ENCODE measurements around the gene ENPP3. TPM values are rescaled to one million over a fixed set of nuclear protein-coding genes. Genes with fewer than 3 reads are reported as not detected.

Gene ENPP3
- total and polyA plus RNA-seq, 2 experiments from 2014 or later = not detected

DNA sequence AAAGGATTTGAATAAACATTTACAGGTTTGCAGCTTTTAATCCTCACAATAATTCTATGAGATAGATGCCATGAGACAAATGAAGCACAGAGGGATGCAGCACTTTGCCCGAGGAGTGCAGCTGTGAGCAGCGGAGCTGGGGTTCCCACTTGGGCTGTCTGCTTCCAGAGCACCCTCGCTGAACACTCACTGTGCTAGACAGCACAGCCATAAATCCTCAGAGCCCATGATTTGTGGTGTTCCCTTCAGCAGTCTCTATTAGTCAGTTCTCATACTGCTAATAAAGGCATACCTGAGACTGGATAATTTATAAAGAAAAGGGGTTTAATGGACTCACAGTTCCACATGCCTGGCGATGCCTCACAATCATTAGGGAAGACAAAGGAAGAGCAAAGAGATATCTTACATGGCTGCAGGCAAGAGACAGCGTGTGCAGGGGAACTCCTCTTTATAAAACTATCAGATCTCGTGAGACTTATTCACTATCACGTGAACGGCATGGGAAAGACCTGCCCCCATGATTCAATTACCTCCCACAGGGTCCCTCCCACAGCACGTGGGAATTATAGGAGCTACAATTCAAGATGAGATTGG, 99.0 kb downstream of the ENPP3 start (continued):
- TF ChIP-seq, protein P1, sequence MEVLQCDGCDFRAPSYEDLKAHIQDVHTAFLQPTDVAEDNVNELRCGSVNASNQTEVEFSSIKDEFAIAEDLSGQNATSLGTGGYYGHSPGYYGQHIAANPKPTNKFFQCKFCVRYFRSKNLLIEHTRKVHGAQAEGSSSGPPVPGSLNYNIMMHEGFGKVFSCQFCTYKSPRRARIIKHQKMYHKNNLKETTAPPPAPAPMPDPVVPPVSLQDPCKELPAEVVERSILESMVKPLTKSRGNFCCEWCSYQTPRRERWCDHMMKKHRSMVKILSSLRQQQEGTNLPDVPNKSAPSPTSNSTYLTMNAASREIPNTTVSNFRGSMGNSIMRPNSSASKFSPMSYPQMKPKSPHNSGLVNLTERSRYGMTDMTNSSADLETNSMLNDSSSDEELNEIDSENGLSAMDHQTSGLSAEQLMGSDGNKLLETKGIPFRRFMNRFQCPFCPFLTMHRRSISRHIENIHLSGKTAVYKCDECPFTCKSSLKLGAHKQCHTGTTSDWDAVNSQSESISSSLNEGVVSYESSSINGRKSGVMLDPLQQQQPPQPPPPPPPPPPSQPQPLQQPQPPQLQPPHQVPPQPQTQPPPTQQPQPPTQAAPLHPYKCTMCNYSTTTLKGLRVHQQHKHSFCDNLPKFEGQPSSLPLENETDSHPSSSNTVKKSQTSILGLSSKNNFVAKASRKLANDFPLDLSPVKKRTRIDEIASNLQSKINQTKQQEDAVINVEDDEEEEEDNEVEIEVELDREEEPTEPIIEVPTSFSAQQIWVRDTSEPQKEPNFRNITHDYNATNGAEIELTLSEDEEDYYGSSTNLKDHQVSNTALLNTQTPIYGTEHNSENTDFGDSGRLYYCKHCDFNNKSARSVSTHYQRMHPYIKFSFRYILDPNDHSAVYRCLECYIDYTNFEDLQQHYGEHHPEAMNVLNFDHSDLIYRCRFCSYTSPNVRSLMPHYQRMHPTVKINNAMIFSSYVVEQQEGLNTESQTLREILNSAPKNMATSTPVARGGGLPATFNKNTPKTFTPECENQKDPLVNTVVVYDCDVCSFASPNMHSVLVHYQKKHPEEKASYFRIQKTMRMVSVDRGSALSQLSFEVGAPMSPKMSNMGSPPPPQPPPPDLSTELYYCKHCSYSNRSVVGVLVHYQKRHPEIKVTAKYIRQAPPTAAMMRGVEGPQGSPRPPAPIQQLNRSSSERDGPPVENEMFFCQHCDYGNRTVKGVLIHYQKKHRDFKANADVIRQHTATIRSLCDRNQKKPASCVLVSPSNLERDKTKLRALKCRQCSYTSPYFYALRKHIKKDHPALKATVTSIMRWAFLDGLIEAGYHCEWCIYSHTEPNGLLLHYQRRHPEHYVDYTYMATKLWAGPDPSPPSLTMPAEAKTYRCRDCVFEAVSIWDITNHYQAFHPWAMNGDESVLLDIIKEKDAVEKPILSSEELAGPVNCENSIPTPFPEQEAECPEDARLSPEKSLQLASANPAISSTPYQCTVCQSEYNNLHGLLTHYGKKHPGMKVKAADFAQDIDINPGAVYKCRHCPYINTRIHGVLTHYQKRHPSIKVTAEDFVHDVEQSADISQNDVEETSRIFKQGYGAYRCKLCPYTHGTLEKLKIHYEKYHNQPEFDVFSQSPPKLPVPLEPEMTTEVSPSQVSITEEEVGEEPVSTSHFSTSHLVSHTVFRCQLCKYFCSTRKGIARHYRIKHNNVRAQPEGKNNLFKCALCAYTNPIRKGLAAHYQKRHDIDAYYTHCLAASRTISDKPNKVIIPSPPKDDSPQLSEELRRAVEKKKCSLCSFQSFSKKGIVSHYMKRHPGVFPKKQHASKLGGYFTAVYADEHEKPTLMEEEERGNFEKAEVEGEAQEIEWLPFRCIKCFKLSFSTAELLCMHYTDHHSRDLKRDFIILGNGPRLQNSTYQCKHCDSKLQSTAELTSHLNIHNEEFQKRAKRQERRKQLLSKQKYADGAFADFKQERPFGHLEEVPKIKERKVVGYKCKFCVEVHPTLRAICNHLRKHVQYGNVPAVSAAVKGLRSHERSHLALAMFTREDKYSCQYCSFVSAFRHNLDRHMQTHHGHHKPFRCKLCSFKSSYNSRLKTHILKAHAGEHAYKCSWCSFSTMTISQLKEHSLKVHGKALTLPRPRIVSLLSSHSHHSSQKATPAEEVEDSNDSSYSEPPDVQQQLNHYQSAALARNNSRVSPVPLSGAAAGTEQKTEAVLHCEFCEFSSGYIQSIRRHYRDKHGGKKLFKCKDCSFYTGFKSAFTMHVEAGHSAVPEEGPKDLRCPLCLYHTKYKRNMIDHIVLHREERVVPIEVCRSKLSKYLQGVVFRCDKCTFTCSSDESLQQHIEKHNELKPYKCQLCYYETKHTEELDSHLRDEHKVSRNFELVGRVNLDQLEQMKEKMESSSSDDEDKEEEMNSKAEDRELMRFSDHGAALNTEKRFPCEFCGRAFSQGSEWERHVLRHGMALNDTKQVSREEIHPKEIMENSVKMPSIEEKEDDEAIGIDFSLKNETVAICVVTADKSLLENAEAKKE (CRISPR knock-in tag; IDR thresholded peaks at IDR 0.05) = no peak
- no peak for TF ChIP-seq ZNF114 (CRISPR knock-in tag; IDR thresholded peaks at IDR 0.05)
- no peak for TF ChIP-seq EZH2phosphoT487 (IDR thresholded peaks at IDR 0.05; ENCODE audit: unreplicated experiment)
- TF ChIP-seq STAT1 (IDR thresholded peaks at IDR 0.05; ENCODE audit: unreplicated experiment) = no peak

GRCh38 chr6:131736811-131737210, 99.7 kb downstream of the ENPP3 start:
- ATAC-seq (no peak), DNase-seq (ENCODE audit: low spot score) (no peak)
- no peak overlapping the region for H2AFZ ChIP-seq
- Mint-ChIP-seq H3K27ac (no peak overlapping the region), H3K36me3 (ENCODE audit: low read depth) (no peaks in the 10 kb centered on the region), H3K4me1 (no peaks in the 10 kb centered on the region), H3K27me3 (ENCODE audit: insufficient read depth, low read depth, poor library complexity) (no peaks in the 10 kb centered on the region), H3K4me3 (no peak overlapping the region), H3K9me3 (no peaks in the 10 kb centered on the region)
- no peak overlapping the region for H3K4me3 ChIP-seq
- no peak for TF ChIP-seq POLR2AphosphoS5 (IDR thresholded peaks at IDR 0.05; ENCODE audit: low read depth)
- TF ChIP-seq ZNF114 (CRISPR knock-in tag; IDR thresholded peaks at IDR 0.05) = no peak
- no peak for TF ChIP-seq NANOG (IDR thresholded peaks at IDR 0.05; ENCODE audit: borderline replicate concordance)
- TF ChIP-seq REST (IDR thresholded peaks at IDR 0.05; ENCODE audit: unreplicated experiment) = no peak
- TF ChIP-seq, protein P2, sequence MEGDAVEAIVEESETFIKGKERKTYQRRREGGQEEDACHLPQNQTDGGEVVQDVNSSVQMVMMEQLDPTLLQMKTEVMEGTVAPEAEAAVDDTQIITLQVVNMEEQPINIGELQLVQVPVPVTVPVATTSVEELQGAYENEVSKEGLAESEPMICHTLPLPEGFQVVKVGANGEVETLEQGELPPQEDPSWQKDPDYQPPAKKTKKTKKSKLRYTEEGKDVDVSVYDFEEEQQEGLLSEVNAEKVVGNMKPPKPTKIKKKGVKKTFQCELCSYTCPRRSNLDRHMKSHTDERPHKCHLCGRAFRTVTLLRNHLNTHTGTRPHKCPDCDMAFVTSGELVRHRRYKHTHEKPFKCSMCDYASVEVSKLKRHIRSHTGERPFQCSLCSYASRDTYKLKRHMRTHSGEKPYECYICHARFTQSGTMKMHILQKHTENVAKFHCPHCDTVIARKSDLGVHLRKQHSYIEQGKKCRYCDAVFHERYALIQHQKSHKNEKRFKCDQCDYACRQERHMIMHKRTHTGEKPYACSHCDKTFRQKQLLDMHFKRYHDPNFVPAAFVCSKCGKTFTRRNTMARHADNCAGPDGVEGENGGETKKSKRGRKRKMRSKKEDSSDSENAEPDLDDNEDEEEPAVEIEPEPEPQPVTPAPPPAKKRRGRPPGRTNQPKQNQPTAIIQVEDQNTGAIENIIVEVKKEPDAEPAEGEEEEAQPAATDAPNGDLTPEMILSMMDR (conservative IDR thresholded peaks at IDR 0.05; ENCODE audit: low read depth in 2 of 2) = no peak
- no peak for TF ChIP-seq ZNF331 (CRISPR knock-in tag; IDR thresholded peaks at IDR 0.05; ENCODE audit: low read depth)
- no peak for TF ChIP-seq EZH2phosphoT487 (IDR thresholded peaks at IDR 0.05; ENCODE audit: unreplicated experiment)
- TF ChIP-seq JUNB (IDR thresholded peaks at IDR 0.05; ENCODE audit: unreplicated experiment) = no peak
- no peak for TF ChIP-seq CREB1 (CRISPR knock-in tag; IDR thresholded peaks at IDR 0.05; ENCODE audit: low read depth)
- no peak overlapping the region for H3K4me2 ChIP-seq
- no peaks in the 10 kb centered on the region for H3F3A ChIP-seq (replicated peaks; ENCODE audit: low read depth)
- no peaks in the 10 kb centered on the region for H4K20me1 ChIP-seq (replicated peaks; ENCODE audit: insufficient read depth)
- H3K4me1 ChIP-seq (ENCODE audit: insufficient read depth) = no peaks in the 10 kb centered on the region
- H3K9me2 ChIP-seq (ENCODE audit: insufficient read depth) = 0 out of 2 replicates have a peak, but pooled peaks cover 3% of the 10 kb centered on the region
- 0 out of 2 replicates have a peak, but pooled peaks cover 1% of the 10 kb centered on the region for H3K36me3 ChIP-seq (ENCODE audit: insufficient read depth)
- H3K27me3 ChIP-seq (ENCODE audit: insufficient read depth) = no peaks in the 10 kb centered on the region
- H3K79me2 ChIP-seq (replicated peaks; ENCODE audit: insufficient read depth) = no peaks in the 10 kb centered on the region
- no peak overlapping the region for H3K27ac ChIP-seq (ENCODE audit: low read depth)
